ENCODE measurements around the gene HOXC9. TPM values are rescaled to one million over a fixed set of nuclear protein-coding genes. Genes with fewer than 3 reads are reported as not detected.

Gene HOXC9
- total RNA-seq, 1 experiment from 2014 or later, result not detected

- Histone ChIP-seq H3K4ac (ENCODE audit: low read depth, low read length) (no peak overlapping the region), H3K27ac (ENCODE audit: insufficient read length, low read depth, low read length) (no peak overlapping the region), H2BK20ac (ENCODE audit: low read depth, low read length, poor library complexity, severe bottlenecking) (no peak overlapping the region), H3K23ac (ENCODE audit: insufficient read length, low read depth, low read length) (no peak overlapping the region), H3K79me1 (ENCODE audit: insufficient read depth, low read depth, low read length, poor library complexity, severe bottlenecking) (no peaks in the 10 kb centered on the region), H4K91ac (ENCODE audit: insufficient read length, low read depth, low read length) (no peak overlapping the region), H3K9me3 (ENCODE audit: control insufficient read depth, low read depth, low read length) (no peaks in the 10 kb centered on the region), H2BK12ac (ENCODE audit: insufficient read length, low read depth, low read length) (no peak overlapping the region), H2BK120ac (ENCODE audit: low read depth, low read length, poor library complexity, severe bottlenecking) (no peak overlapping the region), H3K27me3 (ENCODE audit: insufficient read depth, low read length) (peaks cover 91% of the 10 kb centered on the region), H2AK5ac (ENCODE audit: insufficient read length, low read length) (no peak overlapping the region), H3K4me1 (ENCODE audit: insufficient read depth, low read length) (no peaks in the 10 kb centered on the region), H3K79me2 (ENCODE audit: insufficient read depth, low read length) (no peaks in the 10 kb centered on the region), H4K5ac (ENCODE audit: insufficient read length, low read depth, low read length) (no peak overlapping the region), H3K23me2 (ENCODE audit: insufficient read length, low read depth, low read length, poor library complexity, severe bottlenecking) (peaks cover 10% of the 10 kb centered on the region), H3K4me2 (ENCODE audit: insufficient read depth, insufficient read length, low read length) (no peak overlapping the region), H3K9ac (ENCODE audit: extremely low read depth, insufficient read length, low read length) (no peak overlapping the region), H2BK15ac (ENCODE audit: low read depth, low read length) (no peak overlapping the region), H3K14ac (ENCODE audit: insufficient read depth, low read length) (no peak overlapping the region), H2BK5ac (ENCODE audit: insufficient read length, low read length) (no peak overlapping the region), H3K18ac (ENCODE audit: insufficient read length, low read depth, low read length) (no peak overlapping the region), H3T11ph (ENCODE audit: low read length) (no peak overlapping the region), H2AFZ (ENCODE audit: low read length) (no peak overlapping the region), H3K56ac (ENCODE audit: insufficient read length, low read depth, low read length) (no peak overlapping the region), H4K8ac (replicated peaks; ENCODE audit: insufficient read length, low read depth, low read length) (no peak overlapping the region), H4K20me1 (ENCODE audit: control insufficient read depth, insufficient read depth, insufficient read length) (no peaks in the 10 kb centered on the region)
- DNase-seq, result no peak
- peaks cover 10 to 35% of the 10 kb centered on the region in 2 experiments for H3K4me1 Mint-ChIP-seq
- TF ChIP-seq CTCF (conservative IDR thresholded peaks at IDR 0.05), result no peak
- H3K4me3 Mint-ChIP-seq, result no peak overlapping the region
- H3K36me3 Mint-ChIP-seq (ENCODE audit: insufficient read depth in 1 of 3, low read depth in 3 of 3), result no peaks in the 10 kb centered on the region
- H3K27ac Mint-ChIP-seq, result no peak overlapping the region; a peak in 1 of 7 replicates
- peaks cover 100% of the 10 kb centered on the region for H3K27me3 Mint-ChIP-seq (ENCODE audit: low read depth)
- whole genome bisulfite sequencing (ENCODE audit: extremely low coverage, insufficient read length, low lambda C conversion rate), result no CpG with 5 or more reads among the region's 23 CpGs
- H3K9me3 Mint-ChIP-seq, result peaks cover 0 to 2% of the 10 kb centered on the region in 2 experiments; a peak in 1 of 5 replicates
Observed at GRCh38 chr12:54015018-54015931, 15.3 kb downstream of the HOXC9 start.
